GM12872 (cell line): ENCODE data around the gene CD83.

Experiments used
- CTCF ChIP-seq: IDR thresholded peaks from 3 replicates; pipeline ENCODE4 v1.5.1; 2011; ENCODE audit warnings: low read depth, mild to moderate bottlenecking, low read length, moderate library complexity; ENCODE audit not compliant: insufficient read depth

Gene CD83

GRCh38 chr6:14092838-14093789 lies 24.5 kb upstream of the CD83 start:
- TF ChIP-seq CTCF, result no peak

- no peak for TF ChIP-seq CTCF
These were observed 22.9 kb upstream of the CD83 start for GRCh38 chr6:14094721-14095120.

GRCh38 chr6:14095437-14095836 lies 22.1 kb upstream of the CD83 start:
- no peak for TF ChIP-seq CTCF

- no peak for TF ChIP-seq CTCF
These were observed 17.4 kb upstream of the CD83 start for GRCh38 chr6:14100138-14100537.

- TF ChIP-seq CTCF, result no peak
These were observed 16.6 kb upstream of the CD83 start for GRCh38 chr6:14100966-14101365.

- TF ChIP-seq CTCF, result no peak
These were observed 15.2 kb upstream of the CD83 start for GRCh38 chr6:14102383-14102782.

- no peak for TF ChIP-seq CTCF
These were observed 12.0 kb upstream of the CD83 start for GRCh38 chr6:14105547-14105946.
